ENCODE measurements around the gene PSMA7. TPM values are rescaled to one million over a fixed set of nuclear protein-coding genes. Genes with fewer than 3 reads are reported as not detected.
"Not testable (repeated sequence)": the region's sequence is repeated elsewhere in the genome, so short reads cannot be mapped to it uniquely, and the experiment has no call there.

Gene PSMA7
- total RNA-seq, 1 experiment from 2014 or later: 822 TPM

DNA sequence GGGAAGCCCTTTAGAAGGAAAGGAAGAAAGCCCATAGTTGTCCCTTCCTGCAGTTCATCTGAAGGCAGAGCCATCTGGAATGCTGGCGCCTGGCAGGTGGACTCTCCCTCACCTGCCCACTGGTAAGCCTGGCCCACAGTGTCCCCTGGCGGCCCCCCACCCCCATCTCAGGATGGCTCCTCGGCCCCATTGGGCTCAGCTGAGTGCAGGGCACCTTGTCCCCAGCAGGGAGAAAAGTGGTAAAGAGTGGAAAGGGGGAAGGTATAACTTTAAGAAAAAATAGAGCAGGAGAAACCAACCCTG is 13.0 kb upstream of the PSMA7 start:
- no peak for DNase-seq (ENCODE audit: low spot score)

DNA sequence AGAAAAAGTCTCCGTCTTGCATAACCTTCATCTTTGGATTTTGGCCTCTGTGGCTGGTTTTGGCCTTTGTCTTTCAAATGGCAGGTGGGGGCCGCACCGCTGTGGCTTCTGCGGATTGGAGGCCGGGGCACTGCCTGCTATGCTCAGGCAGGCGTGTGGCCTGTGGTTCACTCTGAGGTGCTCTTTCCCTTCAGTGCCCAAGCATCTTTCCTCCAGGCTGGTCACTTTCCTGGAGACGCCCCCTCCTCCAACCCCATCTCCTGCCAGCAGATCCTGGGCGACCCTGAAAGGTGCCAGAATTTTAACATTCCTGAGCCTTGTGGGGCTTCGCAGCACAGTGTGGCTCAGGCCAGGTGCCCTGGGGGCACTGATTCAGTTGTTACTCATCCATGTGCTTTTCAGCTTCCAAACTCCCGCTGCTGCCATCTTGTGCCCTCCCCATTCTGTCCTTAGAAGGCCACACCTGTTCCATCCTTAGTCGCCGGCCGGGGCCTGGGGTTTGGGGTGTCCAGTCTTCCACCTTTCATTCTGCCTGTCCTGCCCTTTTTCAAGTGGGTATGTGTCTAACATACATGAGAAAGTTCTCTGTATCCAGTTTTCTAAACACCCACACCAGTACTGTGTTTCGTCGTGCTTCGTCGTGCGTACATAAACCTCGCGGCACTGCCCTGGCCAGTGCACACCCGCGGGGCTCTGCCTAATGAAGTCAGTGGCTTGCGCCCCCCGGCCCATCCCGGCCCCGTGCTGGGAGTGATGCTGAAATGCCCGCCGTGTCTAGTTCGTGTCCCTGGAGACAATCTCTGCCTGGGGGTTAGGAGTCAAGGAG is 12.4 kb upstream of the PSMA7 start:
- DNase-seq (ENCODE audit: low spot score): no peak

DNA sequence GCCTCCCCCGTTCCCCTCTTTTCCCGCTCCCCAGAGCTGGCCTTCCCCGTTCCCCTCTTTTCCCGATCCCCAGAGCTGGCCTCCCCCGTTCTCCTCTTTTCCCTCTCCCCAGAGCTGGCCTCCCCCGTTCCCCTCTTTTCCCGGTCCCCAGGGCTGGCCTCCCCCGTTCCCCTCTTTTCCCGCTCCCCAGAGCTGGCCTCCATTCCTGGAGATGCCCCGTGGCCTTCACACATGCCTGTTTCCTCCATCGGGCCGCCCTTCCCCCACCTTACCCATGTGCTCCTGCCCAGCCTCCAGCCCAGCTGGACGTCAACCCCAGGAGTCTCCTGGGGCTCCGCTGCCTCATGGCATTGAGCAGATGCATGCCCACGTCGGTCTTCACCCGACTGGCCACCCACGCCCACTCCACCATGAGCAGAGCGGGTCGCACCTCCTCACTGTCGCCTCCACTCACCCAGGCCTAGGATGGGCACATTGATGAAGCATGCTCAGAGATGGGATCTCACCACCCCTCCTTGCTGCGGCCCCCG is 8.7 kb upstream of the PSMA7 start:
- DNase-seq (ENCODE audit: low spot score): no peak

DNA sequence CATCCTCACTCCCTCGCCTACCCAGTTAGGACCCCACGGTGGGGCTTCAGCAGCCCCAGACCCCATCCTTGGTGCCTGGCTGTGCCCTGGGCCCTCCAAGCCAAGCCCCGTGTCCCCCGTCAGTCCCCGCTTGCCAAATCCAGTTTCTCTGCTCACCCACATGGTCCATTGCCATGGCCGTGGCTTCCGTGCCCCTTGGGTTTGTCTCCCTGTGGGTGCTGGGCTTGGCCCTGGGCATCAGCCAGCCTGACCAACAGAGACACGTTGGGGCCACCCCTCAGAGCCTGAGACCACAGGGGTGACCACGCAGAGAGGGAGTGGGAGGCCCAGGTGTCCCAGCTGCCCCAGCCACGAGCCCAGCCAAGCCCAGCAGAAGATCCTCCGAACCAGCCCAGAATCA is 8.0 kb upstream of the PSMA7 start:
- no peak for DNase-seq (ENCODE audit: low spot score)

DNA sequence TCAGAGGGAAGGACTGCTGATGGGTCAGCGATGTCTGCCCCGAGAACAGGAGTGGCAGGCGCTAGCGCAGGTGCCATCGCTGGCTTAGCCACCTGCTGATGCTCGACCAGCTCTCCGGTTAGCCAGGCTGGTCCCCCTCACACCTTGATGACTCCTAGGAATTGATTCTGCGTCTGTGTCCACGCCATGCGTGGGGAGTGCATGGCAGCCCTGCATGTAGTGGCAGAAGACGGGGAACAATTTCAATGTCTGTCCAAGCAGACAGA is 7.0 kb upstream of the PSMA7 start:
- no peak for DNase-seq (ENCODE audit: low spot score)

DNA sequence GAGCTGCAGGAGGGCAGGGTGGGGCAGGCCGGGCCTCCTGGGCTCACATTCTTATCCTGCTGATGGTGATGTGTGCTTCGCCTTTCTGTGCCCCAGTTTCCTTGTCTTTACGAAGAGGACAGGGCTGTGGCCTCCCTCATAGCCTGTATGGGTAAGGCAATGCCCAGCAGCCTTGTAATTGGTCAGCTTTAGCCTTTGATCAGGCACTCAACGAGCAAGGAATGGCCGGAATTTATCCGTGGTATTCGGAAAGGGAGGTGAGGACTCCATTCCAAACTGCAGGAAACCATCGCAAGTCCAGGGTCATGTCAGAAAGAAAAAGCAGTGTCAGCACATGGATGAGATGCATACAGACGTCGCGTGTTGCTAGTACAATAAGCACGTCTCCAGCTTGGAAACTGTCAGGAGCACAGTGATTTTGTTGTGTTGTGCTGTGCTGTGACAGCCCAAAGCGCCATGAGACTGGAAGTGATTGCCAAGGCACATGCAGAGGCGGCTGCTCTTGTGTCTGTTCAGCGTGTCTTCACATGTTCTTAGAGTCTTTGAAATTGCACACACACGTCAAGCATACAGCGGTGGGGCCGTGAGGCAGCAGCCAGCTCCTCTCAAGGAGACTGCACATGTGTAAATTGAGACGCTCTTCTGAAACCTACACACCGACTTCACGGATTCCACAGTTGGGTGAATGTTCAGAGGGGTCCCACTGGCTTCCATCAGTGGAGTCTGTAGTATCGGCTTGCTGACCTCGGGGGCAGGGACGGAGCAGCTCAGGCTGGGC is 6.5 kb upstream of the PSMA7 start:
- no peak for DNase-seq (ENCODE audit: low spot score)

DNA sequence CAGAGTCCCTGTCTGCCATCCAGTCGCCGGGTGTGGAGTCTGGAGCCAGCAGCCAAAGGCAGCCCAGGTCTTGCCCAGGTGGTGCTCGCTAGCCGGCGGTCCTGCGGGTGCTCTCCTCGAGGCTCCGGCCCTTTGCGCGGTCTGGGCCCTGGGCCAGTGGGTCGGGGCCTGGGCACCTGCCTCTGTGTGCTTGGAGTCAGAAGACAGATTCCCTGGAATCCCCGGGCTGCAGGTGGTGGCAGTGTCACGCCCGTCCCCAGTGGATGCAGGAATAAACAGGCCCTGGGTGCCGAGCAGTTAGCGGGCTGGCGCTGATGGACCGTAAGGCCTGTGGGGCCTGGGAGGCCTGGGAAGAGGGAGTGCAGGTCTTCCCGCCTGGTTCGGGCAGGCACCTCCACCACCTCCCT is 5.7 kb upstream of the PSMA7 start:
- no peak for DNase-seq (ENCODE audit: low spot score)

DNA sequence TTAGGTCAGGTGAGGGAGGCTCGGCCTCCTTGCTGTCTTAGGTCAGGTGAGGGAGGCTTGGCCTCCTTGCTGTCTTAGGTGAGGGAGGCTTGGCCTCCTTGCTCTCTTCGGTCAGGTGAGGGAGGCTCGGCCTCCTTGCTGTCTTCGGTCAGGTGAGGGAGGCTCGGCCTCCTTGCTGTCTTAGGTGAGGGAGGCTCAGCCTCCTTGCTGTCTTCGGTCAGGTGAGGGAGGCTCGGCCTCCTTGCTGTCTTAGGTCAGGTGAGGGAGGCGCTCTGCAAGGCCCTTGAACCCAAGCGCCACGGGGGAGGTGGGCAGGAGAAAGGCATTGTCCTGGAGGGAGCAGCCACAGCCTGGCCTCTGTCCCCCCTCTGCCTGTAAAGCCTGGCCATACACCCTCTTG is 5.2 kb upstream of the PSMA7 start:
- not testable (repeated sequence) for DNase-seq (ENCODE audit: low spot score)

DNA sequence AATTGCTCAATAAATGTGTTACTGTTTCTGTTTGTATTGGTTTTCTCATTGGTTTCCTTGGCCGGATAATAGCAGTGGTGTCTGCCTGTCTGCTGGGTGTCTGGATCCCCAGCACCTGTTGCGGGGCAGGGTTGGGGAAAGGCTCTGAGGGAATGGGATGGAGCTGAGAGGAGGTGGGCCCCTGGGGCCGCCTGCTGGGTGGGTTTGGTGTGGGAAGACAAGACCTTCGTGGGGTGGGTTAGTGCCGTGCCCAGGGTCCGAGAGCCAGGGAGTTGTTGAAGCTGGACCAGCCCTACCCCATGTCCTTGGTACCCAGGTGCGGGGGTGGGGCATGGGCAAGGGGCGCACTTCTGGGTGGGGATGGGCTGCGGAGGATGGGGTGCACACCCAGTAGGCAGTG is 4.3 kb upstream of the PSMA7 start:
- no peak for DNase-seq (ENCODE audit: low spot score)

DNA sequence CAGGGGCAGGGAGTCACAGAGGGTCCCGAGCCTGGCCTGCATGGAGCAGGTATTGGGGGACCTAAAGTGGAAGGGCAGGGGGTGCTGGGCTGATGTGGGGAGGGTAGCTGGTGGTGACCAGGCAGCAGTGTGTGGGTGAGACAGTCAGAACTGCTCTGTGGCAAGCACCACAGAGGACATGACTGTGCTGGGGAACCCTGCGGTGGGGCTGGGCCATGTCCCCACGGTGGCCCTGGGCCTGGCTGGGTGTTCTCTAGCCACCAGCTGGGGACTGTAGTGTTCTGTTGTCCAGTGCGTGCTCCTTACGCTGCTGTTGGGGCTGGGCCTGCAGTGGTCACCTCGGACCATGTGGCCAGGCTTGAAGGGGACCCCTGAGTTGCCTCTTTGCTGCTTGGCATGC is 3.9 kb upstream of the PSMA7 start:
- no peak for DNase-seq (ENCODE audit: low spot score)

DNA sequence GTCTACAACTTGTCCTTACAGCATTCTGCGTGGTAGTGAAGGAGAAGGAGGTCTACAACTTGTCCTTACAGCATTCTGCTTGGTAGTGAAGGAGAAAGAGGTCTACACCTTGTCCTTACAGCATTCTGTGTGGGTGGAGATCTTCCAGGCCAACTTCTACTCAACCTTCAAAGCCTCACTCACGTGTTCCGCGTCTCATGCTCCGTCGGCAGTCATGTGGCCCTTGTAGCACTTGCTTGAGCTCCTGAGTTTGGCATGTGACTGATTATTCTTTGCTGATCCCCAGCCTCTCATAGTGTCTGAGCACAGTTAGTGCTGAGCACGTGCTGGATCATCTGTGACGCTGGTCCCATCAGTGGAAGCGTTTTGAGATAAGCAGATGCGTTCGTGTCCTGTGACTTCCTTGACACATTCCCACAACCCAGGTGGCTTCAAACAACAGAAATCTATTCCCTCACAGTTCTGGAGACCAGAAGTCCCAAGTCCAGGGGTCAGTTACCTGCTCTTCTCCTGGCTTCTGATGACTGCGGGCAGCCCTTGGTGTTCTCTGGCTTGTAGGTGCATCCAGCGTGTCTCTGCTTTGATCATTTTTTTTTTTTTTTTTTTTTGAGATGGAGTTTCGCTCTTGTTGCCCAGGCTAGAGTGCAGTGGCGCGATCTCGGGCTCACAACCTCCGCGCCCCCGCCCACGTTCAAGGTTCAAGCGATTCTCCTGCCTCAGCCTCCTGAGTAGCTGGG is 3.0 kb upstream of the PSMA7 start:
- no peak for DNase-seq (ENCODE audit: low spot score)

DNA sequence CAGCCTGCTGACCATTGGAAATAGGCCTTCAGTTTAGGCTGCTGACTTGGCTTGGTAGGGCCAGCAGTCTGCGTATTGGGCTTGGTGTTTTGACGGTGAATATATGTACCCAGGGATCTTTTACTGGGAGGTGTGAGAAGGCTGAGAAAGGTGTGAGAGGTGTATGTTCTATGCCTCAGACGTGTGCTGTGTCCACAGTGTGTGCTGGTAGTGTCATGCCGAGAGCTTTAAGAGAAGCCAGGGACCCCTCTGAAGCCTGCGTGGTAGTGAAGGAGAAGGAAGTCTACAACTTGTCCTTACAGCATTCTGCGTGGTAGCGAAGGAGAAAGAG is 2.5 kb upstream of the PSMA7 start:
- no peak for DNase-seq (ENCODE audit: low spot score)

DNA sequence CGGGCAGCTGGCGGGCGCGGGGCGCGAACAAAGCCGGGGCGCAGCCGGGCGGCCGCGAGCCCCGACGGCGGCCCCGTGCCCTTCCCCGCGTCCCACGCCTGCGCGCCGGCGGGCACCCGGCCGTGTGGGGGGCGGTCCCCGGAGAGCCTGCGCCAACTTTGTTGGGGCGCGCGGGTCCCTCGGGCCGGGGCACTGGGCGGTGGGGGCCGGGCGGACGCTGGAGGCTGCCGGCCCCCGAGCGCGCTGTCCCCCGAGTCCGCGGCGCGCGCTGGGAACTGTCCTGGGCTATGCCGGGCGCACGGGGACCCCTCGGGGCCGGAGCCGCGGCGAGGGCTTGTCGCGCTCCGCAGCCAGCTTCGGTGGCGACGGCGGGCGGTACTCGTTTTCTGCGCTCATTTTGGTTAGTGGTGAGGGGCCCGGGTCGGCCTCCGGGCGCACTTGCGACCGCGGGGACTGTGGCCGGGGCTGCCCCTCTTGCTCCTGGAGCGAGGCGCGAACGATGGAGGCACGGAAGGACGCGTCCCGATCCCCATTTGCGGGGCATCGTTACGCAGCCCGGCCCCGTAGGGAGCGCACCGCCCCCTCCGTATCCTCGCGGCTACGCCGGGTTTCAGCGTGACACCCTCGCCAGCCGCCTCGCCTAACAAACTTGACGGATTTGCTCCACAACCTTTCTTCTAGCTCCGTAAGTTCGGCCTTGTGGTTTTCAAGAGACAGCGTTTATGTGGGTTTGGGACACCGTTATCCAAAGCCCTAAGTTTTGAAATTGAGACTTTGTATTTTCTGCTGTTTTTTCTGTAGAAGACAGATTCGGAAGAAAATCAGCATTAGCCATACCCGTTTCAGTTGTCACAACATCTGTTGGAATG is 997 bp upstream of the PSMA7 start:
- peak; percentile 73 for DNase-seq (ENCODE audit: low spot score)

DNA sequence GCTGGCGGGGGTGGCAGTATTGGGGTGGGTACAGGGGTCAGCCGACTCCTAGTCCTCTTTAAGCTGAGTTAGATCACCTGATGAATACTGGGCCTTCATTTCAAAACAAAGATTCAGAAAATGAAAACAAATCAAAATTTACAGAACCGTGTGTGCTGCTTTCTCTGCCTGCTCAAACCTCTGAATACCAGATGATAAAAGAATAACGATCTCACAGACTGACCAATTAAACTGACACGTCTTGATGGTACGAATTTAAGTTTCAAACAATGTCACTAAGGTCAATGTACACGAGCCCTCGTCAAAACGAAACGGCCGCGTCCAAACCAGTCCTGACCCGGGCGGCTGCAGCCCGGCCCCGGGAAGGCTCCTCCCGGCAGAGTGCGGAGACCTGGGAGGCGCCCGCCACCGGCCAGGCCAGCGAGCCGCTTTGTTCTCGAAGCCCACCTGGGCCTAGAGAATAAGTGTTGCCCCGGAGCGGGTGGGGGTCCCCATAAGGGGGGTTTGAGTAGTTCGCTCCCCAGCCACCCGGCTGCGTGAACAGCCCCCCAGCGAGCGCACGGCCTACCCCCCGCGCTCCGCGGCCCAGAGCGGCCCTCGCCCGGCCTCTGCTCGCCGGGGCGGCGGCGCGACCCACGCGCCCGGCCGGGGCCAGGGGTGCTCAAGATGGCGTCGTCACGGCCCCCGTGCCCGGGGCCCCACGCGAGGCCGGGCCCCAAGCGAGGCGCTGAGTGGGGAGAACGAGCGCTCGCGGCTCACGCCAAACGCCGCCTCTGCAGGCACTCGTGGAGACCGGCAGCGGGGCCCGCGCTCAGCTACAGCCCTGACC is 728 bp downstream of the PSMA7 start:
- DNase-seq (ENCODE audit: low spot score): peak; percentile 45

DNA sequence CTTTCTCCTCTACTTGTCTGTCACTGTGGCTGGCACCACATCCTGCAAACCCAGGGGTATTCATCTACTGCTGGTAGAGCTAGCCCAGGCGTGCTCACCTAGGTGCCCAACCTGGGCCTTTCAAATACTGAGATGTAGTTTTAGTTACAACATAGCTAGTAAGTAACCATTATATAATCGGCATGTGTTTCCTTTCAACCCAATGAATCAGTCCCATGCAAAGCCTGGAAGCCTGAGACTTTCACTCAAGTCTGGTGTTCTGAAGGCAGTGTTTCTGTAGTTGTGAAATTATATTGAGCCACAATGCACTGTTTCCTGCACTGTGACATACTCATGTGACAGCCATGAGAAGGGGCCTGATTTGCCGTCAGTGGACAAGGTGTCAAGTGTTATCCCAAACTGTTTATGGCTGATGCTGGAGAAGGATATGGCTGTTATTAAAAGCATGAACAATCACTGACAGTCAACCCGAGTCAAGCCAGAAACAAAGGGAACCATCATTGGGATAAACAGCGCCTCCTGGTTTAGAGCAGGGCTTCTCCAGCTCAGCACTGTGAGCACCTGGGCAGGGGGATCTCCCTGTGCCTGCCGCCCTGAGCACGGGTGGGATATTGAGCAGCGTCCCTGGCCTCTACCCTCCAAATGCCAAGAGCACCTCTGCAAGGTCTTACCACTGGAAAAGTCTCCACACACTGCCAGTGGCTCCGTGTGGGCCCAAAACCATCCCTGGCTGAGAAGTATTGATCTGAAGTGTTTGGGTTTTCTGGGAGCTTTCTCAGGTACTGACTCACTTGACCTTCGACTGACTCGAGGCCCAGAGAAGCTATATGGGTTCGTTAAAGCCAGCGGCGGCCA is 1.6 kb downstream of the PSMA7 start:
- DNase-seq (ENCODE audit: low spot score): peak; percentile 56

DNA sequence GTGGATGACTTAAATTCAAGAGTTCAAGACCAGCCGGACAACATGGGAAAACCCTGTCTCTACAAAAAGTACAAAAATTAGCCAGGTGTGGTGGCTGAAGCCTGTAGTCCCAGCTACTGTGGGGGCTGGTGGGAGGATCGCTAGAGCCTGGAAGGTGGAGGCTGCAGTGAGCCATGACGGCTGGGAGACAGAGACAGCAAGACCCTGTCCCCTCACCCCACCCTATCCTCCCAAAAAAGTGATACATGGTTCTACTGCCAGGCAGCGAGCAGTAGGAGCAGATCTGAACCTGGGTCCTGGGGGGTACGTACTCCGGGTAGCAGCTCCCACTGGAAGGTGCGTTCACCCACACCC is 2.2 kb downstream of the PSMA7 start:
- no peak for DNase-seq (ENCODE audit: low spot score)

DNA sequence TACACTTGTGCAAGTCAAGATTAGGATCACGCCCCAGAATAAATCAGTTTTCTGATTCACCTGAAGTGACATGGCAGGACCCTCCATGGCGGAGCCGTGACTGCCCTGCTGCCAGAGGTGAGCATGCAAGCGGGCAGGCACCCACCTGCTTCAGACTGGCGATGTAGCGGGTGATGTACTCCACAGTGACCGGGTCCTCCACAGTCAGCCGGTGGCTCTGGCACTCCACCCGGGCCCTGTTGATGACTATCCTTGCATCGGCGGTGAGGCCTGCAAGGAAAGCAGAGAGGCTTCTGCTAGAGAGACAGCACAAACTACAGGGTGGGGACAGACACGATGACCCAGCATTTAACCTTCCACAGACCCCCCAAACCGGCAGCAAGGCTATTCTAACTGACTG is 3.6 kb downstream of the PSMA7 start:
- DNase-seq (ENCODE audit: low spot score): no peak

DNA sequence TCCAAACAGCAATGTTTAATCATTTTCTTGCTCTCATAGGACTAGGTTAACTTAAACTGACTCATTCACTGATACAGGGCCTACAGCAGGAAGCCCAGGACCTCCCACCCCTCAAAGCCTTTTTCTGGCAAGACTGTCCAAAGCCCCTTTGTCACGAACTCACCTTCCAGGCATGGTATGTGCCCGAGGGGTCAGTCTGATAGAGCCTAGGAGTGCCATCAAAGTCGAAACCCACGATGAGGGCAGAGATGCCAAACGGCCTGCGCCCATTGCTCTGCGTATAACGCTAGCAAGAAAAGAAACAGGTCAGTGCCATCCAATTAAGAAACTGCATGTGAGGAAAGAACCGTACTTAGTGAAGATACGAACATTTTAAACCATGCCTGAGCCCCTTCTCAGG is 4.3 kb downstream of the PSMA7 start:
- no peak for DNase-seq (ENCODE audit: low spot score)

DNA sequence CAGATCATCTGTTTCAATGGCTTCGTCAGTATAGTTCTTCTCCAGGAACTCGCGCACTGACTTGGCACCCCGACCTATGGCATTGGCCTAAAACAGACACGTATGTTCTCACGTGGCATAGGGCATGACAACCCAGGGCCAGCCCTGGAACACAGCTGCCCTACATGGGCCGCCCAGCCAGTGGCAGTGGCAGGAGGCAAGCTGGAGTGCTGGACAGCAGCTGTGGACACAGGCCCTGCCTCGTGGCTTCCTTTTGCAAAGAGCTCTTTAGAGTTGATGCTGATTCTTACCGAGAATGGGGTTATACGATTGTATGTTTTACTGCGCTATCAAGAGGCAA is 5.0 kb downstream of the PSMA7 start:
- no peak for DNase-seq (ENCODE audit: low spot score)

All from HT-29 (cell line).